K562 (cell line): ENCODE measurements around the gene PRICKLE4. TPM values are rescaled to one million over a fixed set of nuclear protein-coding genes. Genes with fewer than 3 reads are reported as not detected.
A peak's percentile ranks its signal among the peaks of the same experiment; 100 is the strongest.

ENCODE experiments used
- BRD9 ChIP-seq: fragments of 450-650 bp; IDR thresholded peaks from 2 replicates; pipeline ENCODE4 v1.6.1; 2018; ENCODE audit warnings: low read depth; ENCODE audit not compliant: partially characterized antibody
- CXXC5 ChIP-seq: fragments of 250-450 bp; sonication (Bioruptor Pico); IDR thresholded peaks from 2 replicates; pipeline ENCODE4 v1.8.0; 2022; ENCODE audit warnings: inconsistent platforms, mild to moderate bottlenecking, moderate library complexity
- DEAF1 ChIP-seq: fragments of 450-650 bp; formaldehyde crosslinking; IDR thresholded peaks from 2 replicates; pipeline ENCODE4 v1.4.0; 2020; ENCODE audit warnings: mild to moderate bottlenecking, moderate library complexity
- DPF2 ChIP-seq: fragments of 450-650 bp; IDR thresholded peaks from 2 replicates; pipeline ENCODE4 v1.6.1; 2016
- E2F3 ChIP-seq: fragments of 250-450 bp; sonication (Bioruptor Pico); IDR thresholded peaks from 2 replicates; pipeline ENCODE4 v1.4.0; 2020; ENCODE audit warnings: mild to moderate bottlenecking
- EGR1 ChIP-seq: fragments of 450-650 bp; conservative IDR thresholded peaks from 2 replicates; pipeline ENCODE4 v1.6.1; 2017; ENCODE audit warnings: mild to moderate bottlenecking
- FOXO4 ChIP-seq: fragments of 450-650 bp; formaldehyde crosslinking; IDR thresholded peaks from 2 replicates; pipeline ENCODE4 v1.4.0; 2020; ENCODE audit warnings: mild to moderate bottlenecking, moderate library complexity
- HDGF ChIP-seq: fragments of 450-650 bp; IDR thresholded peaks from 2 replicates; pipeline ENCODE4 v1.6.1; 2016
- MTA1 ChIP-seq: fragments of 450-650 bp; IDR thresholded peaks from 2 replicates; pipeline ENCODE4 v1.6.1; 2017; ENCODE audit warnings: borderline replicate concordance
- NCOA6 ChIP-seq: fragments of 450-650 bp; IDR thresholded peaks from 2 replicates; pipeline ENCODE4 v1.6.1; 2017; ENCODE audit warnings: mild to moderate bottlenecking
- NFIC ChIP-seq: fragments of 450-650 bp; IDR thresholded peaks from 2 replicates; pipeline ENCODE4 v1.6.1; 2017; ENCODE audit warnings: mild to moderate bottlenecking, inconsistent platforms
- NR2C2 ChIP-seq, 2 experiments: fragments of 200-800 bp in 1 of 2; sonication (Bioruptor generic) in 1 of 2; sonication (generic) in 1 of 2; formaldehyde crosslinking in 1 of 2; IDR thresholded peaks; 2 replicates each; pipeline versions ENCODE4 v1.6.1 to v1.8.0; 2016 to 2022; ENCODE audit warnings: mild to moderate bottlenecking in 1 of 2, missing compliant biosample characterization in 1 of 2, missing genetic modification characterization in 1 of 2, missing genetic modification reagents in 1 of 2
- SMARCA5 ChIP-seq: fragments of 450-650 bp; IDR thresholded peaks from 2 replicates; pipeline ENCODE4 v1.6.1; 2016
- STAT5A ChIP-seq: IDR thresholded peaks from 2 replicates; pipeline ENCODE4 v1.6.1; 2012; ENCODE audit warnings: low read length, inconsistent platforms, borderline replicate concordance
- ZBTB40 ChIP-seq, 2 experiments: fragments of 450-650 bp in 1 of 2; sonication (generic) in 1 of 2; formaldehyde crosslinking in 1 of 2; IDR thresholded peaks; 2 replicates each; pipeline versions ENCODE4 v1.7.1 to v1.9.0; 2016 to 2022; ENCODE audit warnings: inconsistent platforms in 1 of 2, mild to moderate bottlenecking in 1 of 2, missing genetic modification reagents in 1 of 2
- polyA plus RNA-seq, 8 experiments: library from polyadenylated mRNA; depleted of rRNA in 4 of 8; stranded (reverse) in 5 of 8; unstranded in 3 of 8; fragments of >200 nt; fragmentation: Nextera tagmentation in 2 of 8; fragmentation: Illumina TruSeq in 1 of 8; extraction: Ambion mirVana in 2 of 8; extraction: Trizol in 1 of 8; gene quantifications; 2 replicates each; pipeline versions ENCODE4 v1.2.1 to v1.2.3, GENCODE V29; 2011 to 2014; ENCODE audit warnings: inconsistent platforms in 1 of 8, missing spikeins in 1 of 8
- total RNA-seq, 7 experiments: library from RNA; depleted of rRNA in 6 of 7; stranded (reverse); fragments of >200 nt in 6 of 7; fragmentation: Illumina TruSeq in 2 of 7; extraction: Trizol in 2 of 7; gene quantifications; 2 replicates each; pipeline versions ENCODE4 v1.2.1 to v1.2.3, GENCODE V29; 2011 to 2021; ENCODE audit warnings: low replicate concordance in 1 of 7

Gene PRICKLE4
- total and polyA plus RNA-seq, 9 of the 15 experiments (the other 6 are each of a cell fraction or from before 2014, with no cell fraction given) = 0.20 to 0.32 (median 0.27) TPM; not detected in 6

- TF ChIP-seq DEAF1 (CRISPR knock-in tag) (no peak), NCOA6 (no peak), STAT5A (no peak), DPF2 (0 out of 2 replicates have a peak, but pooled peaks have one; percentile 14), MTA1 (0 out of 2 replicates have a peak, but pooled peaks have one; percentile 50), ZBTB40 (IDR thresholded peaks at IDR 0.05) (peak; percentile 18; the same call in 1 of the 2 replicates), ZBTB40 (CRISPR knock-in tag; IDR thresholded peaks at IDR 0.05) (no peak), FOXO4 (CRISPR knock-in tag) (no peak), HDGF (0 out of 2 replicates have a peak, but pooled peaks have one; percentile 52), BRD9 (no peak), E2F3 (CRISPR knock-in tag) (0 out of 2 replicates have a peak, but pooled peaks have one; percentile 13), SMARCA5 (0 out of 2 replicates have a peak, but pooled peaks have one; percentile 62), NFIC (peak; percentile 79), NR2C2 (CRISPR knock-in tag; IDR thresholded peaks at IDR 0.05) (0 out of 2 replicates have a peak, but pooled peaks have one; percentile 18), NR2C2 (tag; IDR thresholded peaks at IDR 0.05) (no peak), CXXC5 (peak; percentile 10; the same call in 1 of the 2 replicates), EGR1 (peak; percentile 50)
These were observed at the start of gene PRICKLE4 (continued) for GRCh38 chr6:41780551-41781365.
